Measurements from ENCODE around the gene ALDH7A1. TPM values are rescaled to one million over a fixed set of nuclear protein-coding genes. Genes with fewer than 3 reads are reported as not detected.

The ALDH7A1 gene
- total RNA-seq (10 to 100 TPM; 16.0 to 22.2 (median 17.8) TPM), polyA plus RNA-seq (10 to 100 TPM; 26.4 to 37.0 (median 31.5) TPM)

GRCh38 chr5:126594748-126595485 is at the start of gene ALDH7A1:
ALDH7A1 (minus strand) TSS chr5:126595219; CDS start chr5:126595198, 21 bp downstream.
- peaks cover 0 to 21% (median 3%) of the 10 kb centered on the region in 4 donors for H3K36me3 ChIP-seq
- H3K27me3 ChIP-seq, result no peaks in the 10 kb centered on the region
- TF ChIP-seq POLR2AphosphoS5 (IDR thresholded peaks at IDR 0.05) (peak in 3 of 4 donors; percentile 68 to 82 (median 69)), POLR2A (IDR thresholded peaks at IDR 0.05) (peak in 1 of 2 donors; percentile 18), CTCF (IDR thresholded peaks at IDR 0.05) (peak in 2 of 4 experiments; percentile 15 to 42), EP300 (IDR thresholded peaks at IDR 0.05) (no peak)
- no peaks in the 10 kb centered on the region for H3K9me3 ChIP-seq
- peak within 1 kb of the TSS; percentile 41 to 70 (median 67) for H3K4me3 ChIP-seq
- 1% methylated on average over 44 of the region's 44 CpGs for WGBS, 2 donors
- H3K27ac ChIP-seq, result peak within 1 kb of the TSS; percentile 82 to 85 (median 83)
- peaks cover 0 to 23% (median 13%) of the 10 kb centered on the region in 4 donors for H3K4me1 ChIP-seq
- peak; percentile 93 for DNase-seq
- intact Hi-C loops (cut with DNase I), result loop anchor here (5.0 kb wide), 2 partner anchors 58 to 1948 kb away; no protein-coding TSS in a partner anchor

GRCh38 chr5:126641387-126641786 is 46.4 kb upstream of the ALDH7A1 start:
- TF ChIP-seq CTCF (IDR thresholded peaks at IDR 0.05), result no peak
- no peak for TF ChIP-seq EP300 (IDR thresholded peaks at IDR 0.05)
- TF ChIP-seq POLR2AphosphoS5 (IDR thresholded peaks at IDR 0.05), result no peak
- TF ChIP-seq POLR2A (IDR thresholded peaks at IDR 0.05), result no peak
- 89 to 96% methylated on average over 5 of the region's 5 CpGs for WGBS, 2 donors
- no peak overlapping the region for H3K27ac ChIP-seq
- peaks cover 0 to 4% (median 3%) of the 10 kb centered on the region in 4 donors for H3K9me3 ChIP-seq
- H3K4me1 ChIP-seq, result no peaks in the 10 kb centered on the region
- no peak for DNase-seq
- H3K27me3 ChIP-seq, result no peaks in the 10 kb centered on the region
- intact Hi-C loops (cut with DNase I), result no loop called here
- no peaks in the 10 kb centered on the region for H3K36me3 ChIP-seq
- H3K4me3 ChIP-seq, result no peak overlapping the region

- no peak for TF ChIP-seq POLR2AphosphoS5 (IDR thresholded peaks at IDR 0.05)
- no peak for TF ChIP-seq CTCF (IDR thresholded peaks at IDR 0.05)
- TF ChIP-seq EP300 (IDR thresholded peaks at IDR 0.05), result no peak
- TF ChIP-seq POLR2A (IDR thresholded peaks at IDR 0.05), result no peak
- no peak overlapping the region for H3K4me3 ChIP-seq
- H3K27me3 ChIP-seq, result no peaks in the 10 kb centered on the region
- no peak overlapping the region for H3K27ac ChIP-seq
- peaks cover 0 to 4% (median 2%) of the 10 kb centered on the region in 4 donors for H3K9me3 ChIP-seq
- no peaks in the 10 kb centered on the region for H3K4me1 ChIP-seq
- H3K36me3 ChIP-seq, result no peaks in the 10 kb centered on the region
- DNase-seq, result no peak
- WGBS, 2 donors, result 88 to 97% methylated on average over 1 of the region's 1 CpG
- intact Hi-C loops (cut with DNase I), result no loop called here
Observed at GRCh38 chr5:126640866-126641265, 45.8 kb upstream of the ALDH7A1 start.

- DNase-seq, result no peak
- H3K4me3 ChIP-seq, result no peak overlapping the region
- H3K36me3 ChIP-seq, result no peaks in the 10 kb centered on the region
- H3K4me1 ChIP-seq, result no peaks in the 10 kb centered on the region
- no peak overlapping the region for H3K27ac ChIP-seq
- H3K27me3 ChIP-seq, result no peaks in the 10 kb centered on the region
- 78 to 88% methylated on average over 1 of the region's 1 CpG for WGBS, 2 donors
- intact Hi-C loops (cut with DNase I), result no loop called here
- no peaks in the 10 kb centered on the region for H3K9me3 ChIP-seq
- TF ChIP-seq EP300 (IDR thresholded peaks at IDR 0.05) (no peak), POLR2AphosphoS5 (IDR thresholded peaks at IDR 0.05) (no peak), CTCF (IDR thresholded peaks at IDR 0.05) (no peak), POLR2A (IDR thresholded peaks at IDR 0.05) (no peak)
Observed at GRCh38 chr5:126636956-126637355, 41.9 kb upstream of the ALDH7A1 start.
